HEK293T (cell line): ENCODE data around the gene NONO.

Experiments
- LEF1 ChIP-seq: fragments of 450-650 bp; IDR thresholded peaks from 2 replicates; pipeline ENCODE4 v1.6.1; 2017; ENCODE audit warnings: mild to moderate bottlenecking, borderline replicate concordance
- PKNOX1 ChIP-seq: fragments of 450-650 bp; IDR thresholded peaks from 2 replicates; pipeline ENCODE4 v1.6.1; 2016
- TARDBP ChIP-seq: fragments of 450-650 bp; IDR thresholded peaks from 2 replicates; pipeline ENCODE4 v1.6.1; 2016

GRCh38 chrX:71269801-71270395 is 13.5 kb upstream of the NONO start:
- TF ChIP-seq PKNOX1 (no peak), TARDBP (no peak), LEF1 (no peak)
